Stomach (tissue), 4 donors: Measurements from ENCODE around the gene ADRM1.

ENCODE experiments used
- EP300 ChIP-seq: sonication (generic); formaldehyde crosslinking; IDR thresholded peaks from one replicate; pipeline ENCODE4 v1.6.1; 2017; ENCODE audit warnings: antibody characterized with exemption
- POLR2A ChIP-seq, 4 donors: fragments of 450-650 bp; IDR thresholded peaks; one replicate each; pipeline ENCODE4 v1.6.1; 2016; ENCODE audit warnings: antibody characterized with exemption in 4 of 4, control low read depth in 2 of 4, mild to moderate bottlenecking in 1 of 4, moderate library complexity in 1 of 4
- POLR2AphosphoS5 ChIP-seq, 3 donors: sonication (generic); formaldehyde crosslinking; IDR thresholded peaks; one replicate each; pipeline ENCODE4 v1.6.1; 2016; ENCODE audit warnings: antibody characterized with exemption in 3 of 3
- TF ChIP-seq, protein P1 (sequence below), 7 experiments: fragments of 450-650 bp in 4 of 7; fragments of 200-600 bp in 3 of 7; sonication (generic) in 3 of 7; IDR thresholded peaks; one replicate each; pipeline ENCODE4 v1.5.1; 2016 to 2019; ENCODE audit warnings: antibody characterized with exemption in 7 of 7, control low read depth in 2 of 7, mild to moderate bottlenecking in 1 of 7

DNA sequence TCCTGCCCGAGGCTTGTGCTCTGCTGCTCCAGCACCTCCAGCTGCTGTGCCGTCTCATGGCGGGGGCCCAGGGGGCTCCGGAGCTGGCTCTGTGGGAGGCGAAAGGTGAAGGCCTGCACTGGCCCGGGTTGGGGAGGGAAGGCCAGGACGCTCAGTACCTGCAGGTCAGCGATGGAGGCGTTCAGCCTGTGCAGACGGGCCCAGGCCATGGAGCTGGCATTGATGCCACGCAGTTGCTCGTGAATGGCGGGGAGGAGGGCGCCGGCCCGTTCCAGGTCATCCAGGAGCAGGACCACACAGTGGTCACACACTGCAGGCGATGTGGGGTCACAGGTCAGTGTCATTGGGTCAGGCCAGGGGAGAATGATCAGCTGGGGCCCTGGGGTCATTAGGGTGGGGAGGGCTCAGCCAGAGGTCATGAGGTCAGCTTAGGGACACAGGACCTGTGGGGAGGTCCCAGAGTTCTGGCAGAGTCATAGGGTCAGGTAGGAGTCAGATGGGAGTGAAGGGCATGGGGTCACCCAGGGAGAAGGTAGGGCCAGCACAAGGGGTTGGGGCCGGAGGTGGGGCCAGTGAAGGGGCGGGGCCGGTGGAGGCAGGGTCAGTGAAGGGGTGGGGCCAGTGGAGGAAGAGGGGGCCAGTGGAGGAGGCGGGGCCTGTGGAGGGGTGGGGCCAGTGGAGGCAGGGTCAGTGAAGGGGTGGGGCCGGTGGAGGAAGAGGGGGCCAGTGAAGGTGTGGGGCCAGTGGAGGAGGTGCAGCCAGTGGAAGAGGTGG is 18.0 kb downstream of the ADRM1 start:
- TF ChIP-seq, protein P1, sequence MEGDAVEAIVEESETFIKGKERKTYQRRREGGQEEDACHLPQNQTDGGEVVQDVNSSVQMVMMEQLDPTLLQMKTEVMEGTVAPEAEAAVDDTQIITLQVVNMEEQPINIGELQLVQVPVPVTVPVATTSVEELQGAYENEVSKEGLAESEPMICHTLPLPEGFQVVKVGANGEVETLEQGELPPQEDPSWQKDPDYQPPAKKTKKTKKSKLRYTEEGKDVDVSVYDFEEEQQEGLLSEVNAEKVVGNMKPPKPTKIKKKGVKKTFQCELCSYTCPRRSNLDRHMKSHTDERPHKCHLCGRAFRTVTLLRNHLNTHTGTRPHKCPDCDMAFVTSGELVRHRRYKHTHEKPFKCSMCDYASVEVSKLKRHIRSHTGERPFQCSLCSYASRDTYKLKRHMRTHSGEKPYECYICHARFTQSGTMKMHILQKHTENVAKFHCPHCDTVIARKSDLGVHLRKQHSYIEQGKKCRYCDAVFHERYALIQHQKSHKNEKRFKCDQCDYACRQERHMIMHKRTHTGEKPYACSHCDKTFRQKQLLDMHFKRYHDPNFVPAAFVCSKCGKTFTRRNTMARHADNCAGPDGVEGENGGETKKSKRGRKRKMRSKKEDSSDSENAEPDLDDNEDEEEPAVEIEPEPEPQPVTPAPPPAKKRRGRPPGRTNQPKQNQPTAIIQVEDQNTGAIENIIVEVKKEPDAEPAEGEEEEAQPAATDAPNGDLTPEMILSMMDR (IDR thresholded peaks at IDR 0.05), result no peak
- TF ChIP-seq POLR2A (IDR thresholded peaks at IDR 0.05) (no peak), POLR2AphosphoS5 (IDR thresholded peaks at IDR 0.05) (no peak), EP300 (no peak)
